Astrocyte (in vitro differentiated cells and primary cell): Measurements from ENCODE around the gene ANKRD24.

Experiments
- CTCF ChIP-seq: IDR thresholded peaks from 2 replicates; pipeline ENCODE4 v1.5.1; 2011; ENCODE audit warnings: low read depth, mild to moderate bottlenecking, inconsistent platforms, low read length, moderate library complexity; ENCODE audit not compliant: insufficient read depth
- EZH2 ChIP-seq: IDR thresholded peaks from 2 replicates; pipeline ENCODE4 v1.6.1; 2012; ENCODE audit warnings: mild to moderate bottlenecking, low read length, inconsistent platforms; ENCODE audit not compliant: insufficient read depth

- TF ChIP-seq CTCF = no peak
- no peak for TF ChIP-seq EZH2
These were observed 30.1 kb upstream of the ANKRD24 start for GRCh38 chr19:4152241-4152998.
